K562 (cell line): ENCODE measurements around the gene CEACAM18. TPM values are rescaled to one million over a fixed set of nuclear protein-coding genes. Genes with fewer than 3 reads are reported as not detected.

Experiments
- CBX8 ChIP-seq: fragments of 200-600 bp; sonication (generic); IDR thresholded peaks from 2 replicates; pipeline ENCODE4 v1.6.1; 2012; ENCODE audit warnings: borderline replicate concordance, mixed run types, low read depth, mild to moderate bottlenecking, moderate library complexity, mixed read lengths, low read length, control low read depth, inconsistent platforms; ENCODE audit not compliant: poor library complexity, severe bottlenecking; ENCODE audit errors: extremely low read depth
- DPF2 ChIP-seq: fragments of 450-650 bp; IDR thresholded peaks from 2 replicates; pipeline ENCODE4 v1.6.1; 2016
- HCFC1 ChIP-seq: IDR thresholded peaks from 2 replicates; pipeline ENCODE4 v1.6.1; 2012; ENCODE audit warnings: low read depth, low read length, improper control_type of control experiment
- HMG20B ChIP-seq: fragments of 250-450 bp; sonication (Bioruptor Pico); IDR thresholded peaks from 2 replicates; pipeline ENCODE4 v1.5.0; 2021; ENCODE audit warnings: mild to moderate bottlenecking
- HNRNPL ChIP-seq: fragments of 200-400 bp; formaldehyde crosslinking; IDR thresholded peaks from 2 replicates; pipeline ENCODE4 v1.6.1; 2017; ENCODE audit warnings: low read depth, mild to moderate bottlenecking, low read length
- IRF2 ChIP-seq: sonication (generic); formaldehyde crosslinking; IDR thresholded peaks from 2 replicates; pipeline ENCODE4 v1.8.1; 2022; ENCODE audit warnings: mild to moderate bottlenecking, missing genetic modification reagents
- KLF6 ChIP-seq: fragments of 250-450 bp; sonication (Bioruptor Pico); IDR thresholded peaks from 2 replicates; pipeline ENCODE4 v1.4.0; 2020; ENCODE audit warnings: mild to moderate bottlenecking, moderate library complexity, borderline replicate concordance
- MAFG ChIP-seq: fragments of 450-650 bp; conservative IDR thresholded peaks from 2 replicates; pipeline ENCODE4 v1.6.1; 2016; ENCODE audit warnings: missing genetic modification characterization, missing compliant biosample characterization
- MCM7 ChIP-seq, 2 experiments: fragments of 450-650 bp; IDR thresholded peaks; 2 replicates each; pipeline ENCODE4 v1.6.1; 2016 to 2018
- PHB ChIP-seq: fragments of 250-450 bp; sonication (Bioruptor Pico); IDR thresholded peaks from 2 replicates; pipeline ENCODE4 v1.5.0; 2021
- PURB ChIP-seq: sonication (generic); formaldehyde crosslinking; IDR thresholded peaks from 2 replicates; pipeline ENCODE4 v1.9.0; 2021; ENCODE audit warnings: low read depth, mild to moderate bottlenecking, missing genetic modification reagents
- RHOXF2B ChIP-seq: fragments of 250-450 bp; sonication (Bioruptor Pico); conservative IDR thresholded peaks from 2 replicates; pipeline ENCODE4 v1.5.1; 2021
- SMAD1 ChIP-seq: fragments of 150-350 bp; IDR thresholded peaks from 2 replicates; pipeline ENCODE4 v1.6.1; 2014; ENCODE audit warnings: low read length, low read depth; ENCODE audit not compliant: partially characterized antibody
- ZNF224 ChIP-seq: sonication (generic); formaldehyde crosslinking; IDR thresholded peaks from 2 replicates; pipeline ENCODE4 v1.8.0; 2022; ENCODE audit warnings: mild to moderate bottlenecking, missing genetic modification reagents
- ZNF354B ChIP-seq: fragments of 250-450 bp; sonication (Bioruptor Pico); IDR thresholded peaks from 2 replicates; pipeline ENCODE4 v1.4.0; 2020
- ZNF696 ChIP-seq: fragments of 250-450 bp; sonication (Bioruptor Pico); conservative IDR thresholded peaks from 2 replicates; pipeline ENCODE4 v1.4.0; 2020; ENCODE audit warnings: mild to moderate bottlenecking, moderate library complexity
- polyA plus RNA-seq, 8 experiments: library from polyadenylated mRNA; depleted of rRNA in 4 of 8; stranded (reverse) in 5 of 8; unstranded in 3 of 8; fragments of >200 nt; fragmentation: Nextera tagmentation in 2 of 8; fragmentation: Illumina TruSeq in 1 of 8; extraction: Ambion mirVana in 2 of 8; extraction: Trizol in 1 of 8; gene quantifications; 2 replicates each; pipeline versions ENCODE4 v1.2.1 to v1.2.3, GENCODE V29; 2011 to 2014; ENCODE audit warnings: inconsistent platforms in 1 of 8, missing spikeins in 1 of 8
- total RNA-seq, 7 experiments: library from RNA; depleted of rRNA in 6 of 7; stranded (reverse); fragments of >200 nt in 6 of 7; fragmentation: Illumina TruSeq in 2 of 7; extraction: Trizol in 2 of 7; gene quantifications; 2 replicates each; pipeline versions ENCODE4 v1.2.1 to v1.2.3, GENCODE V29; 2011 to 2021; ENCODE audit warnings: low replicate concordance in 1 of 7
- TF ChIP-seq, protein P1 (sequence below): fragments of 450-650 bp; IDR thresholded peaks from 2 replicates; pipeline ENCODE4 v1.6.1; 2016; ENCODE audit warnings: mild to moderate bottlenecking
- TF ChIP-seq, protein P2 (sequence below): fragments of 250-450 bp; sonication (Bioruptor Pico); IDR thresholded peaks from 2 replicates; pipeline ENCODE4 v1.5.0; 2020; ENCODE audit warnings: mild to moderate bottlenecking, borderline replicate concordance
- TF ChIP-seq, protein P3 (sequence below), 2 experiments: fragments of 200-800 bp in 1 of 2; sonication (Bioruptor generic) in 1 of 2; sonication (generic) in 1 of 2; formaldehyde crosslinking in 1 of 2; IDR thresholded peaks in 1 of 2; conservative IDR thresholded peaks in 1 of 2; 2 replicates each; pipeline versions ENCODE4 v1.5.0 to v1.6.1; 2016 to 2020; ENCODE audit warnings: missing compliant biosample characterization in 1 of 2, missing genetic modification characterization in 1 of 2, missing genetic modification reagents in 1 of 2

CEACAM18 gene
- total and polyA plus RNA-seq, 9 of the 15 experiments (the other 6 are each of a cell fraction or from before 2014, with no cell fraction given) = 0.08 to 0.24 (median 0.15) TPM; not detected in 3

DNA sequence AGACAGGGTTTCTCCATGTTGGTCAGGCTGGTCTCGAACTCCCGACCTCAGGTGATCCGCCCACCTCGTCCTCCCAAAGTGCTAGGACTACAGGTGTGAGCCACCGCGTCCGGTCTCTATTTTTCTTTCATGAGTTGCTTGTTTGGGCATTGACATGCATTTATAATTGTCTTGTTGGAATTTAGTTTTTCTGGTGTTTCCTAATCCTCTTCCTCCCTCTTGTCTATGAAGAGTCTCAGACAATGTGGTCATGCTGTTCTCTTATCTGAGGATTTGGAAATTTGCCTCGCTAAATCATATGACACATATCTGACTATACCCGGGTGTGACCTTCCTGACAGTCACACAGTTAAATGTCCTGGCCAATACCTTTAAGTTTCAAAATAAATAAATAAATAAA is 7.4 kb upstream of the CEACAM18 start (continued):
- TF ChIP-seq, protein P1, sequence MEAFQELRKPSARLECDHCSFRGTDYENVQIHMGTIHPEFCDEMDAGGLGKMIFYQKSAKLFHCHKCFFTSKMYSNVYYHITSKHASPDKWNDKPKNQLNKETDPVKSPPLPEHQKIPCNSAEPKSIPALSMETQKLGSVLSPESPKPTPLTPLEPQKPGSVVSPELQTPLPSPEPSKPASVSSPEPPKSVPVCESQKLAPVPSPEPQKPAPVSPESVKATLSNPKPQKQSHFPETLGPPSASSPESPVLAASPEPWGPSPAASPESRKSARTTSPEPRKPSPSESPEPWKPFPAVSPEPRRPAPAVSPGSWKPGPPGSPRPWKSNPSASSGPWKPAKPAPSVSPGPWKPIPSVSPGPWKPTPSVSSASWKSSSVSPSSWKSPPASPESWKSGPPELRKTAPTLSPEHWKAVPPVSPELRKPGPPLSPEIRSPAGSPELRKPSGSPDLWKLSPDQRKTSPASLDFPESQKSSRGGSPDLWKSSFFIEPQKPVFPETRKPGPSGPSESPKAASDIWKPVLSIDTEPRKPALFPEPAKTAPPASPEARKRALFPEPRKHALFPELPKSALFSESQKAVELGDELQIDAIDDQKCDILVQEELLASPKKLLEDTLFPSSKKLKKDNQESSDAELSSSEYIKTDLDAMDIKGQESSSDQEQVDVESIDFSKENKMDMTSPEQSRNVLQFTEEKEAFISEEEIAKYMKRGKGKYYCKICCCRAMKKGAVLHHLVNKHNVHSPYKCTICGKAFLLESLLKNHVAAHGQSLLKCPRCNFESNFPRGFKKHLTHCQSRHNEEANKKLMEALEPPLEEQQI = peak; percentile 61; the same call in 1 of the 2 replicates
- no peak for TF ChIP-seq HMG20B (CRISPR knock-in tag)
- no peak for TF ChIP-seq IRF2 (CRISPR knock-in tag)
- no peak for TF ChIP-seq CBX8
- TF ChIP-seq KLF6 (CRISPR knock-in tag) = no peak
- TF ChIP-seq ZNF224 (CRISPR knock-in tag) = no peak
- no peak for TF ChIP-seq ZNF696 (CRISPR knock-in tag)
- no peak for TF ChIP-seq SMAD1
- 0 out of 2 replicates have a peak, but pooled peaks have one; percentile 46 for TF ChIP-seq RHOXF2B (CRISPR knock-in tag)
- no peak for TF ChIP-seq PHB (CRISPR knock-in tag)
- no peak for TF ChIP-seq MAFG
- TF ChIP-seq, protein P2, sequence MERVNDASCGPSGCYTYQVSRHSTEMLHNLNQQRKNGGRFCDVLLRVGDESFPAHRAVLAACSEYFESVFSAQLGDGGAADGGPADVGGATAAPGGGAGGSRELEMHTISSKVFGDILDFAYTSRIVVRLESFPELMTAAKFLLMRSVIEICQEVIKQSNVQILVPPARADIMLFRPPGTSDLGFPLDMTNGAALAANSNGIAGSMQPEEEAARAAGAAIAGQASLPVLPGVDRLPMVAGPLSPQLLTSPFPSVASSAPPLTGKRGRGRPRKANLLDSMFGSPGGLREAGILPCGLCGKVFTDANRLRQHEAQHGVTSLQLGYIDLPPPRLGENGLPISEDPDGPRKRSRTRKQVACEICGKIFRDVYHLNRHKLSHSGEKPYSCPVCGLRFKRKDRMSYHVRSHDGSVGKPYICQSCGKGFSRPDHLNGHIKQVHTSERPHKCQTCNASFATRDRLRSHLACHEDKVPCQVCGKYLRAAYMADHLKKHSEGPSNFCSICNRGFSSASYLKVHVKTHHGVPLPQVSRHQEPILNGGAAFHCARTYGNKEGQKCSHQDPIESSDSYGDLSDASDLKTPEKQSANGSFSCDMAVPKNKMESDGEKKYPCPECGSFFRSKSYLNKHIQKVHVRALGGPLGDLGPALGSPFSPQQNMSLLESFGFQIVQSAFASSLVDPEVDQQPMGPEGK = 0 out of 2 replicates have a peak, but pooled peaks have one; percentile 55
- TF ChIP-seq PURB (CRISPR knock-in tag) = no peak
- no peak for TF ChIP-seq HNRNPL
- TF ChIP-seq ZNF354B (CRISPR knock-in tag) = no peak
- TF ChIP-seq HCFC1 = no peak
- no peak for TF ChIP-seq MCM7 (IDR thresholded peaks at IDR 0.05)
- TF ChIP-seq, protein P3, sequence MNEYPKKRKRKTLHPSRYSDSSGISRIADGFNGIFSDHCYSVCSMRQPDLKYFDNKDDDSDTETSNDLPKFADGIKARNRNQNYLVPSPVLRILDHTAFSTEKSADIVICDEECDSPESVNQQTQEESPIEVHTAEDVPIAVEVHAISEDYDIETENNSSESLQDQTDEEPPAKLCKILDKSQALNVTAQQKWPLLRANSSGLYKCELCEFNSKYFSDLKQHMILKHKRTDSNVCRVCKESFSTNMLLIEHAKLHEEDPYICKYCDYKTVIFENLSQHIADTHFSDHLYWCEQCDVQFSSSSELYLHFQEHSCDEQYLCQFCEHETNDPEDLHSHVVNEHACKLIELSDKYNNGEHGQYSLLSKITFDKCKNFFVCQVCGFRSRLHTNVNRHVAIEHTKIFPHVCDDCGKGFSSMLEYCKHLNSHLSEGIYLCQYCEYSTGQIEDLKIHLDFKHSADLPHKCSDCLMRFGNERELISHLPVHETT (CRISPR knock-in tag; conservative IDR thresholded peaks at IDR 0.05 in 1 of 2, IDR thresholded peaks at IDR 0.05 in 1 of 2) = no peak
- TF ChIP-seq DPF2 = peak; percentile 67
